Liver (tissue), 9 donors: ENCODE results near the gene ZNF341. TPM values are rescaled to one million over a fixed set of nuclear protein-coding genes. Genes with fewer than 3 reads are reported as not detected.

ENCODE experiments used
- DNase-seq: peaks from one replicate; pipeline ENCODE4 v3.0.0-alpha.2; 2017; ENCODE audit warnings: low spot score
- H3K27ac ChIP-seq, 2 donors: one replicate each; pipeline ENCODE4 v1.7.0; 2013; ENCODE audit warnings: inconsistent platforms in 2 of 2, low read length in 2 of 2, control low read depth in 1 of 2, low read depth in 1 of 2, mild to moderate bottlenecking in 1 of 2
- H3K27me3 ChIP-seq, 4 donors: one replicate each; pipeline versions ENCODE4 v1.6.1 to v1.7.0; 2013; ENCODE audit warnings: low read length in 3 of 4, inconsistent platforms in 1 of 4, mild to moderate bottlenecking in 1 of 4, moderate library complexity in 1 of 4; ENCODE audit not compliant: control insufficient read depth in 4 of 4, insufficient read depth in 4 of 4
- H3K36me3 ChIP-seq, 4 donors: one replicate each; pipeline versions ENCODE4 v1.6.1 to v1.7.0; 2013; ENCODE audit warnings: low read length in 3 of 4, mild to moderate bottlenecking in 3 of 4, low read depth in 1 of 4, moderate library complexity in 1 of 4; ENCODE audit not compliant: control insufficient read depth in 4 of 4, insufficient read depth in 3 of 4
- H3K4me1 ChIP-seq, 4 donors: one replicate each; pipeline versions ENCODE4 v1.6.1 to v1.7.0; 2013; ENCODE audit warnings: low read length in 3 of 4, mild to moderate bottlenecking in 3 of 4, moderate library complexity in 1 of 4; ENCODE audit not compliant: control insufficient read depth in 4 of 4, insufficient read depth in 4 of 4
- H3K4me3 ChIP-seq, 3 donors: one replicate each; pipeline versions ENCODE4 v1.6.1 to v1.7.0; 2013; ENCODE audit warnings: low read length in 3 of 3, control low read depth in 1 of 3, low read depth in 1 of 3, mild to moderate bottlenecking in 1 of 3
- H3K9ac ChIP-seq, 2 donors: one replicate each; pipeline ENCODE4 v1.7.0; 2013; ENCODE audit warnings: low read length in 2 of 2, mild to moderate bottlenecking in 2 of 2, moderate library complexity in 2 of 2, control low read depth in 1 of 2, low read depth in 1 of 2
- H3K9me3 ChIP-seq, 4 donors: one replicate each; pipeline versions ENCODE4 v1.6.1 to v1.7.0; 2013; ENCODE audit warnings: low read length in 3 of 4; ENCODE audit not compliant: control insufficient read depth in 4 of 4
- EGR1 ChIP-seq, 2 donors: IDR thresholded peaks; 2 replicates each; pipeline ENCODE4 v1.6.1; 2016 to 2018; ENCODE audit warnings: antibody characterized with exemption in 2 of 2, low read depth in 2 of 2
- FOXA1 ChIP-seq: IDR thresholded peaks from 2 replicates; pipeline ENCODE4 v1.6.1; 2016; ENCODE audit warnings: antibody characterized with exemption
- FOXA2 ChIP-seq: IDR thresholded peaks from 2 replicates; pipeline ENCODE4 v1.6.1; 2016; ENCODE audit warnings: antibody characterized with exemption
- GABPA ChIP-seq, 2 donors: IDR thresholded peaks in 1 of 2; conservative IDR thresholded peaks in 1 of 2; 2 replicates each; pipeline ENCODE4 v1.6.1; 2016; ENCODE audit warnings: antibody characterized with exemption in 2 of 2, mild to moderate bottlenecking in 1 of 2, moderate library complexity in 1 of 2
- HNF4A ChIP-seq, 2 donors: conservative IDR thresholded peaks; 2 replicates each; pipeline ENCODE4 v1.6.1; 2016; ENCODE audit warnings: antibody characterized with exemption in 2 of 2, mild to moderate bottlenecking in 2 of 2
- HNF4G ChIP-seq: IDR thresholded peaks from 2 replicates; pipeline ENCODE4 v1.6.1; 2016; ENCODE audit warnings: antibody characterized with exemption
- JUND ChIP-seq, 2 donors: IDR thresholded peaks; 2 replicates each; pipeline ENCODE4 v1.6.1; 2016; ENCODE audit warnings: antibody characterized with exemption in 2 of 2
- NR2F2 ChIP-seq: IDR thresholded peaks from 2 replicates; pipeline ENCODE4 v1.6.1; 2016; ENCODE audit warnings: antibody characterized with exemption
- RAD21 ChIP-seq, 2 donors: IDR thresholded peaks; 2 replicates each; pipeline ENCODE4 v1.6.1; 2016; ENCODE audit warnings: antibody characterized with exemption in 2 of 2, mild to moderate bottlenecking in 2 of 2
- RXRA ChIP-seq, 2 donors: IDR thresholded peaks; 2 replicates each; pipeline ENCODE4 v1.6.1; 2017 to 2018; ENCODE audit warnings: antibody characterized with exemption in 2 of 2, mild to moderate bottlenecking in 1 of 2
- SP1 ChIP-seq: IDR thresholded peaks from 2 replicates; pipeline ENCODE4 v1.6.1; 2018; ENCODE audit warnings: antibody characterized with exemption, mild to moderate bottlenecking
- TAF1 ChIP-seq: conservative IDR thresholded peaks from 2 replicates; pipeline ENCODE4 v1.6.1; 2016; ENCODE audit warnings: antibody characterized with exemption, mild to moderate bottlenecking
- YY1 ChIP-seq: IDR thresholded peaks from 2 replicates; pipeline ENCODE4 v1.6.1; 2016; ENCODE audit warnings: antibody characterized with exemption, mild to moderate bottlenecking
- WGBS: extraction: QIAGEN DNeasy Blood & Tissue Kit; methylation state at CpG from one replicate; pipeline ENCODE4 v1.1.7; 2013; 5-methylcytosine and 5-hydroxymethylcytosine counted together
- polyA plus RNA-seq, 2 donors: library from polyadenylated mRNA; stranded (reverse) in 1 of 2; unstranded in 1 of 2; fragments of 200-250 nt in 1 of 2; fragments of >200 nt in 1 of 2; fragmentation: Nextera tagmentation in 1 of 2; extraction: Ambion mirVana in 1 of 2; gene quantifications; one replicate each; pipeline versions ENCODE4 v1.2.1 to v1.2.3, GENCODE V29; 2013 to 2015
- total RNA-seq, 2 donors: library from RNA; depleted of rRNA; stranded (reverse); fragments of >200 nt; gene quantifications; one replicate each; pipeline ENCODE4 v1.2.3, GENCODE V29; 2014
- TF ChIP-seq, protein P1 (sequence below): fragments of 150-350 bp; IDR thresholded peaks from 2 replicates; pipeline ENCODE4 v1.5.1; 2017; ENCODE audit warnings: improper control_type of control experiment, low read depth, low read length; ENCODE audit not compliant: missing input control
- TF ChIP-seq, protein P2 (sequence below): IDR thresholded peaks from 2 replicates; pipeline ENCODE4 v1.6.1; 2016; ENCODE audit warnings: antibody characterized with exemption, mild to moderate bottlenecking
- TF ChIP-seq, protein P3 (sequence below): IDR thresholded peaks from 2 replicates; pipeline ENCODE4 v1.6.1; 2016; ENCODE audit warnings: antibody characterized with exemption
- TF ChIP-seq, protein P4 (sequence below): IDR thresholded peaks from 2 replicates; pipeline ENCODE4 v1.6.1; 2016; ENCODE audit warnings: antibody characterized with exemption
- TF ChIP-seq, protein P5 (sequence below): IDR thresholded peaks from 2 replicates; pipeline ENCODE4 v1.6.1; 2016; ENCODE audit warnings: antibody characterized with exemption
- donor health status: healthy.
- donor health status: healthy.
- donor health status: healthy.
- donor health status: healthy.
- donor health status: healthy.

The ZNF341 gene
- total and polyA plus RNA-seq, 4 donors: 0.69 to 1.1 (median 0.82) TPM

DNA sequence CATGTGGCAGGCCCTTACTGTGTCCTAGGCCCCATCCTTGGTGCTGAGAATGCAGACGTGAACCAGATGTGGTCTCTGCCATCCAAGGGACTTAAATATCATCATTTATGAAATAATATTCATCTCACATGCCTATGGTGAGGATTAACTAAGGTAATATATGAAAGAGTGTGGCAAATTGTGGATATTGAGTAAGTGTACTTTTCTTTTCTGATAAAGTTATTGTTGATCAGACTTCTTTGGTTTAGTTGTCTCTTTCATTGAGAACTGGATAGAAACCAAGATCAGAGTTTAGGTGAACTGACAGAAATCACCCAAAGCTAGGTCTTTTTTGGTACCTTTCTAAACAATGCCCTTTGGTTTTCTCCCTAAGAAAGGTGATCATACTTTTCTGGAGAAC lies 84.4 kb downstream of the ZNF341 start:
- no peak overlapping the region for H3K27ac ChIP-seq
- no peaks in the 10 kb centered on the region for H3K27me3 ChIP-seq
- WGBS: 97% methylated on average over 1 of the region's 1 CpG
- no peak for DNase-seq
- H3K4me1 ChIP-seq: peaks cover 12 to 37% (median 26%) of the 10 kb centered on the region in 4 donors
- TF ChIP-seq, protein P1, sequence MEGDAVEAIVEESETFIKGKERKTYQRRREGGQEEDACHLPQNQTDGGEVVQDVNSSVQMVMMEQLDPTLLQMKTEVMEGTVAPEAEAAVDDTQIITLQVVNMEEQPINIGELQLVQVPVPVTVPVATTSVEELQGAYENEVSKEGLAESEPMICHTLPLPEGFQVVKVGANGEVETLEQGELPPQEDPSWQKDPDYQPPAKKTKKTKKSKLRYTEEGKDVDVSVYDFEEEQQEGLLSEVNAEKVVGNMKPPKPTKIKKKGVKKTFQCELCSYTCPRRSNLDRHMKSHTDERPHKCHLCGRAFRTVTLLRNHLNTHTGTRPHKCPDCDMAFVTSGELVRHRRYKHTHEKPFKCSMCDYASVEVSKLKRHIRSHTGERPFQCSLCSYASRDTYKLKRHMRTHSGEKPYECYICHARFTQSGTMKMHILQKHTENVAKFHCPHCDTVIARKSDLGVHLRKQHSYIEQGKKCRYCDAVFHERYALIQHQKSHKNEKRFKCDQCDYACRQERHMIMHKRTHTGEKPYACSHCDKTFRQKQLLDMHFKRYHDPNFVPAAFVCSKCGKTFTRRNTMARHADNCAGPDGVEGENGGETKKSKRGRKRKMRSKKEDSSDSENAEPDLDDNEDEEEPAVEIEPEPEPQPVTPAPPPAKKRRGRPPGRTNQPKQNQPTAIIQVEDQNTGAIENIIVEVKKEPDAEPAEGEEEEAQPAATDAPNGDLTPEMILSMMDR: no peak
- TF ChIP-seq YY1 (no peak), FOXA2 (no peak), HNF4G (no peak), FOXA1 (no peak), TAF1 (no peak), JUND (IDR thresholded peaks at IDR 0.05) (no peak), GABPA (IDR thresholded peaks at IDR 0.05 in 1 of 2, conservative IDR thresholded peaks at IDR 0.05 in 1 of 2) (no peak), RAD21 (IDR thresholded peaks at IDR 0.05) (no peak), EGR1 (IDR thresholded peaks at IDR 0.05; ENCODE audit: low read depth in 2 of 2) (no peak), HNF4A (conservative IDR thresholded peaks at IDR 0.05) (no peak), RXRA (IDR thresholded peaks at IDR 0.05) (no peak), NR2F2 (no peak)
- TF ChIP-seq, protein P2, sequence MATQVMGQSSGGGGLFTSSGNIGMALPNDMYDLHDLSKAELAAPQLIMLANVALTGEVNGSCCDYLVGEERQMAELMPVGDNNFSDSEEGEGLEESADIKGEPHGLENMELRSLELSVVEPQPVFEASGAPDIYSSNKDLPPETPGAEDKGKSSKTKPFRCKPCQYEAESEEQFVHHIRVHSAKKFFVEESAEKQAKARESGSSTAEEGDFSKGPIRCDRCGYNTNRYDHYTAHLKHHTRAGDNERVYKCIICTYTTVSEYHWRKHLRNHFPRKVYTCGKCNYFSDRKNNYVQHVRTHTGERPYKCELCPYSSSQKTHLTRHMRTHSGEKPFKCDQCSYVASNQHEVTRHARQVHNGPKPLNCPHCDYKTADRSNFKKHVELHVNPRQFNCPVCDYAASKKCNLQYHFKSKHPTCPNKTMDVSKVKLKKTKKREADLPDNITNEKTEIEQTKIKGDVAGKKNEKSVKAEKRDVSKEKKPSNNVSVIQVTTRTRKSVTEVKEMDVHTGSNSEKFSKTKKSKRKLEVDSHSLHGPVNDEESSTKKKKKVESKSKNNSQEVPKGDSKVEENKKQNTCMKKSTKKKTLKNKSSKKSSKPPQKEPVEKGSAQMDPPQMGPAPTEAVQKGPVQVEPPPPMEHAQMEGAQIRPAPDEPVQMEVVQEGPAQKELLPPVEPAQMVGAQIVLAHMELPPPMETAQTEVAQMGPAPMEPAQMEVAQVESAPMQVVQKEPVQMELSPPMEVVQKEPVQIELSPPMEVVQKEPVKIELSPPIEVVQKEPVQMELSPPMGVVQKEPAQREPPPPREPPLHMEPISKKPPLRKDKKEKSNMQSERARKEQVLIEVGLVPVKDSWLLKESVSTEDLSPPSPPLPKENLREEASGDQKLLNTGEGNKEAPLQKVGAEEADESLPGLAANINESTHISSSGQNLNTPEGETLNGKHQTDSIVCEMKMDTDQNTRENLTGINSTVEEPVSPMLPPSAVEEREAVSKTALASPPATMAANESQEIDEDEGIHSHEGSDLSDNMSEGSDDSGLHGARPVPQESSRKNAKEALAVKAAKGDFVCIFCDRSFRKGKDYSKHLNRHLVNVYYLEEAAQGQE: no peak
- TF ChIP-seq, protein P3, sequence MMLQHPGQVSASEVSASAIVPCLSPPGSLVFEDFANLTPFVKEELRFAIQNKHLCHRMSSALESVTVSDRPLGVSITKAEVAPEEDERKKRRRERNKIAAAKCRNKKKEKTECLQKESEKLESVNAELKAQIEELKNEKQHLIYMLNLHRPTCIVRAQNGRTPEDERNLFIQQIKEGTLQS: no peak
- TF ChIP-seq, protein P4, sequence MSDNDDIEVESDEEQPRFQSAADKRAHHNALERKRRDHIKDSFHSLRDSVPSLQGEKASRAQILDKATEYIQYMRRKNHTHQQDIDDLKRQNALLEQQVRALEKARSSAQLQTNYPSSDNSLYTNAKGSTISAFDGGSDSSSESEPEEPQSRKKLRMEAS: no peak
- H3K9ac ChIP-seq: no peak overlapping the region
- no peak overlapping the region for H3K4me3 ChIP-seq
- H3K9me3 ChIP-seq: no peaks in the 10 kb centered on the region
- no peaks in the 10 kb centered on the region for H3K36me3 ChIP-seq

DNA sequence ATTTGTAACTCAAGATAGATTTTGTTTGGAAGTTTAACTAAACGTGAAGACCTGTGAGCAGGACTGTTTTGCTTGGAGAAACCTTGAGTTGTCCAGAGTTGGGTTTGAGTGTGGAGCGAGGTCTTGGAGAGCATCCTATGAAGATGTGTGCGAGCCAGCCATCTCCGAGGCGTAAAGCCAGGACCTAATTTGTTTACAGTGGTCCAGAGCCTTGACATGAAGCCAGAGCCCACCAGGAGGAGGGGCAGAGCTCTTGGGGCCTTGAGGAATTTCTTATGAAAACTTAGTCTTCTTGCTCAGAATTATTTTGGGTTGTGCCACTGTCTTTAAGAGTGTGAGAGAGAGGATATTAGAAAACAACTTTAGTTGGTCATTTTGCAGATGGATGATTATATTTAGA lies 85.6 kb downstream of the ZNF341 start:
- no peaks in the 10 kb centered on the region for H3K9me3 ChIP-seq
- H3K4me3 ChIP-seq: no peak overlapping the region
- peaks cover 12 to 34% (median 24%) of the 10 kb centered on the region in 4 donors for H3K4me1 ChIP-seq
- H3K36me3 ChIP-seq: no peaks in the 10 kb centered on the region
- no peaks in the 10 kb centered on the region for H3K27me3 ChIP-seq
- no peak overlapping the region for H3K27ac ChIP-seq
- 92% methylated on average over 5 of the region's 5 CpGs for WGBS
- DNase-seq: no peak
- no peak overlapping the region for H3K9ac ChIP-seq
- TF ChIP-seq JUND (IDR thresholded peaks at IDR 0.05) (no peak), EGR1 (IDR thresholded peaks at IDR 0.05; ENCODE audit: low read depth in 2 of 2) (no peak), HNF4A (conservative IDR thresholded peaks at IDR 0.05) (no peak), RXRA (IDR thresholded peaks at IDR 0.05) (no peak), FOXA2 (no peak), SP1 (no peak), NR2F2 (no peak), FOXA1 (no peak)
- TF ChIP-seq, protein P4: no peak
- TF ChIP-seq, protein P1: no peak
- TF ChIP-seq, protein P2: no peak
- TF ChIP-seq, protein P5, sequence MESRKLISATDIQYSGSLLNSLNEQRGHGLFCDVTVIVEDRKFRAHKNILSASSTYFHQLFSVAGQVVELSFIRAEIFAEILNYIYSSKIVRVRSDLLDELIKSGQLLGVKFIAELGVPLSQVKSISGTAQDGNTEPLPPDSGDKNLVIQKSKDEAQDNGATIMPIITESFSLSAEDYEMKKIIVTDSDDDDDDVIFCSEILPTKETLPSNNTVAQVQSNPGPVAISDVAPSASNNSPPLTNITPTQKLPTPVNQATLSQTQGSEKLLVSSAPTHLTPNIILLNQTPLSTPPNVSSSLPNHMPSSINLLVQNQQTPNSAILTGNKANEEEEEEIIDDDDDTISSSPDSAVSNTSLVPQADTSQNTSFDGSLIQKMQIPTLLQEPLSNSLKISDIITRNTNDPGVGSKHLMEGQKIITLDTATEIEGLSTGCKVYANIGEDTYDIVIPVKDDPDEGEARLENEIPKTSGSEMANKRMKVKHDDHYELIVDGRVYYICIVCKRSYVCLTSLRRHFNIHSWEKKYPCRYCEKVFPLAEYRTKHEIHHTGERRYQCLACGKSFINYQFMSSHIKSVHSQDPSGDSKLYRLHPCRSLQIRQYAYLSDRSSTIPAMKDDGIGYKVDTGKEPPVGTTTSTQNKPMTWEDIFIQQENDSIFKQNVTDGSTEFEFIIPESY: no peak
